ENCODE results near the gene AASS.

AASS gene

GRCh38 chr7:122123746-122124145, 20.3 kb downstream of the AASS start:
- no peak for DNase-seq (ENCODE audit: low read depth in 2 of 2)

DNA sequence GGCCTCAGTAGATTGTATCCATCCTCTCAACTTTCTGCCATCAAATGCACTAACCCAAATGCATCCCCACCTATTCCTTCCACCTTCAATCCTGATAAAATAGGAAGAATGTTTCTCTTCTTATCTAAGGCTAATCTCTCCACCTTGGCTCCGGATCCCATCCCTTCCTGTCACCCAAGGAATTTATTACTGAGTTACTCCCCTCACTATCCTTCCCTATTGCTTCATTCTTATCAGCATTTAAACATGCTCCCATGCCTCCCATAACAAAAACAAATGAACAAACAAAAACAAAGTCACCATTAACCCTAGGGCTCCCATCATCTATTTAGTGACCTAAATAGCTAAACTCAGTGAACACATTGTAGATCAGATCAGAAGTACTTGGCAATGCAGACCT, 25.3 kb downstream of the AASS start:
- DNase-seq (ENCODE audit: low read depth in 2 of 2) = no peak

- DNase-seq (ENCODE audit: low read depth in 2 of 2) = no peak
Measured at GRCh38 chr7:122103064-122103463, 41.0 kb downstream of the AASS start.

DNA sequence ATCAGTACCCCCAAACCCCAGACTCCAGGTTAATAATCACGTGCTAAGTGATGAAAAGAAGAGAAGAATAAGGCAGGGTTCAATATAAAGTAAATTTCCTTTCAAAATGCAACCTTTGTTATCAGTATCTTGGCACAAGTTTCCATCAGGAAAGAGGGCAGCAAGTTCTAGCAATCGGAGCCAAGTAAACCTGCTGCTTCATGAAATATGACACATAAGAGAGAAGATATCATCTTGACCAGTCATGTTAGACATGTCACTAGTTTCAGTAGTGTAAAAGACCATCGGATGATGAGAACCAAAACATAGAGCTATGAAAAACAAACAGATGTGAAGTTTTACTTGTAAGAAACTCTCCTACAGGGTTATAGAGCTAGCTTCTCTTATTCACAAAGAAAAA, 44.0 kb downstream of the AASS start:
- DNase-seq (ENCODE audit: low read depth in 2 of 2) = no peak

- no peak for DNase-seq (ENCODE audit: low read depth in 2 of 2)
Measured at GRCh38 chr7:122095642-122096041, 48.4 kb downstream of the AASS start.

DNA sequence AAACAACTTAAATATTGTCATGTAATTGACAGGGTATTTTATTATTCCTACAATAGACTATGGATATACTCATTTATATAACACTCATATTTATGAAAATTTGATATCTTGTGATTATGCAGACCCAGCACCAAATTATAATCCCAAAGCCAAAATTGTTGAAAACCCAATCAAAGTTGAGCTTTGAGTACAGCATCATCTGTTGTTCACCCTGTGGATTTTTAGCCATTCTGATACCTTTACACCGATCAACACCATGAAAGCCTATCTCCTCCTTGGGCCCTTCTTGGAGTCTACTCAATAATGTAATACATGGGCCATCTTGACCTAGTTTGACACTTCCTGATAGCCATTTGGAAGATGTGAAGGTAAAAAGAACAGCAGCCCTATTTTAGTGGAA, 49.5 kb downstream of the AASS start:
- no peak for DNase-seq (ENCODE audit: low read depth in 2 of 2)

DNA sequence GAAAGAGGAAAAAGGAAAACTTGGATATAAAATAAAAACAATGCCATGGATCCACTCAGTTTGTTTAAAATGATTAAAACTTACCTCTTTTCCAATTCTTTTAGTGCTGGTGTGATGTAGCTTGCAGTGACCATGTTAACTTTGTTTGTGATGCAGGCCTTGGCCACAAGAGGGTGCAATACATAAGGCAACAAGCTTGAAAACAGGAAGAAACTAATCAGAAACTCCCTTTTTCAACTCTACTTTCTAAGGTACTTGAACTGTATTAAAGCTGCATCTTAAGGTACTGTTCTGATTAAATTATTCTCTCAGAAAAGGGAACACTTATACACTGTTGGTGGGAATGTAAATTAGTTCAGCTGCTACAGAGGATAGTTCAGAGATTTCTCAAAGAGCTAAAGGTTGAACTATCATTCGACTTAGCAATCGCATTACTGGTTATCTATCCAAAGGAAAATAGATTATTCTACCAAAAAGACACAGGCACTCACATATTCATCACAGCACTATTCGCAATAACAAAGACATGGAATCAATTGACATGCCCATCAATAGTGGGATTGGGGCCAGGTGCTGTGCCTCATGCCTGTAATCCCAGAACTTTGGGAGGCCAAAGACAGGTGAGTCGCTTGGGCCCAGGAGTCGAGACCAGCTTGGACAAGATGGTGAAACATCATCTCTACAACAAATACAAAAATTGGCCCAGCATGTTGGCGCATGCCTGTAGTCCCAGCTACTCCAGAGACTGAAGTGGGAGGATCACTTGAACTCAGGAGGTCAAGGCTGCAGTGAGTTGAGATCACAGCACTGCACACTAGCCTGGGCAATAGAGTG, 50.9 kb downstream of the AASS start:
- DNase-seq (ENCODE audit: low read depth in 2 of 2) = peak; percentile 48 to 52

- DNase-seq (ENCODE audit: low read depth in 2 of 2) = no peak
Measured at GRCh38 chr7:122082670-122083069, 61.4 kb downstream of the AASS start.

DNA sequence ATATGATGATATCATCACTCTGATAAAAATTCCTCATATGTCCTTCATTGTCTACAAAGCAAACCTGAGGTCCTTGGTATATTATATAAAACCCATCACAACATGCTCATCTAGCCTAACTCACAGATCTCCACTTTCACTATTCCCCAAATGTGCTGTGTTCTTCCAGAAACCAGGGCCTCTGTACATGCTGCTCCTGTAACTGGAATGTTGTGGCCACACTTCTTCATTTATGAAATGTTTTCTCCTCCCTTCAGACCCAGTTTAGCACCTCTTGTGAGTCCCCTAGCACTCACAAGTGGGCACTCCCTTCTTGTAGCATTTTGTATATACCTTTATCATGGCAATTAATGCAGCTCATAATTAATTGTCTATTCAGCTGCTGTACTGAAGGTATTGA, 61.9 kb downstream of the AASS start:
- no peak for DNase-seq (ENCODE audit: low read depth in 2 of 2)

- DNase-seq (ENCODE audit: low read depth in 2 of 2) = no peak
Measured at GRCh38 chr7:122073635-122074034, 70.4 kb downstream of the AASS start.

DNA sequence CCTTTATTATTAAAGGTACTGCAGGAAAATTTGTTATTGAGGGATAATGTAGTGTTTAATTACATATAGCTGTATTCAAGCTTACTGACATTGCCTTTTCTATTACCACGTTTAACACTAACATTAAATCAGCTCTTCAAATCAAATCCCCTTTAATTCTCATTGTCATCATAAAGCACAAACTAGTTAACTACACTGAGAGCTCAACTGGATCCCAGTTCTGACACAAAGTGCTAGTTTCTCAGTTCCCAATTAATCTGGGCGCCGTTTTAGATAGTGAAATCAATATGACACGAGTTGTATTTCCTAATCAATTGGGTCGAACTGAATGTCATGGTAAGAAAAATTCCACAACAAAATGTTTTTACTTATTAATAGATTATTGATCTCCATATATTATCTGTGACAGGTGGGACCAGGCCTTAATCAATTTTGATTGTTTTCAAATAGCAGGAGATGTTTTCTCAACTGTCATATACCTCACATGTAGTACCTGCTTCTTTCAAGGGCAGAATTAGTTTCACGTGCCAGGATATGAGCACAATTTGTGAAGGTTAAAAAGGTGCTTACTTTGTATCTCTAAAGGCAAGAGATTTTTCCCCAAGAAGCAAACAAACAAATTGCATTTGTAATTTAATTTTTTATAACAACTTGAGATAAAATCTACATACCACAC, 71.0 kb downstream of the AASS start:
- DNase-seq (ENCODE audit: low read depth in 2 of 2) = no peak

DNA sequence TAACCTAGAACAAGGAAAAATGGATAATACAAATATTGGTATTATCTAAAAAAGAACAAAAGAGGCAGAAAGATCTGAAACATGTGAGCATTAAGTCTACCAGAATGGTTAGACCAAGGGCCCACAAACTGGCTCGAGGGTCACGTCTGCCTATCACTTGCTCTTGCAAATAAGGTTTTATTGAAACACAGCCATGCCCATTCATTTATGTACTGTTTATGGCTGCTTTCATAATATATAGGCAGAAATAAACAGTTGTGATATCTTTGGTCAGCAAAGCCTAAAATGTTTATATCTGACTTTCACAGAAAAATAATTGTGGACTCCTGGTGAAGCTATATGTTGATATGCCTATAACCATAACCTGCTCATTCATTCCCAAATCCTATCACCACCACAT, 71.8 kb downstream of the AASS start:
- DNase-seq (ENCODE audit: low read depth in 2 of 2) = no peak

GRCh38 chr7:122070834-122071233, 73.2 kb downstream of the AASS start:
- DNase-seq (ENCODE audit: low read depth in 2 of 2) = no peak

GRCh38 chr7:122070062-122070461, 74.0 kb downstream of the AASS start:
- DNase-seq (ENCODE audit: low read depth in 2 of 2) = no peak

DNA sequence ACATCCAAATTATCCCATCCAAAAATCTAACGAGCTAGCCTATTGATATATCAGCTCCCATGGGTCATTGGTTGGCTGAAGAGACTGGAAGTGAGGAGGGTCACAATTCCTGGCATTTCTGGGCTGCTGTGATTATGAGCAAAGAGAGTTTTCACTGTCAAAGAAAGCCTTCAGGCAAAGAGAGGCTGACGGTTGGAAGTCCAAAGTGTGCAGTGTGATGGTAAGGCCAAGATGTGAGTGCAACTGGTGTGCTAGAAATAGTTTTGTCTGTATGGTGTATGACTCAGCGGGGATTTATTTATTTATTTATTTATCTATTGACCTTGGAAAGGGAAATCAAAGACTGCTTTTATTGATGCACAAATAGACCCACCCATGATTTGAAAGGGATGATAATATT, 75.0 kb downstream of the AASS start:
- DNase-seq (ENCODE audit: low read depth in 2 of 2) = no peak

DNA sequence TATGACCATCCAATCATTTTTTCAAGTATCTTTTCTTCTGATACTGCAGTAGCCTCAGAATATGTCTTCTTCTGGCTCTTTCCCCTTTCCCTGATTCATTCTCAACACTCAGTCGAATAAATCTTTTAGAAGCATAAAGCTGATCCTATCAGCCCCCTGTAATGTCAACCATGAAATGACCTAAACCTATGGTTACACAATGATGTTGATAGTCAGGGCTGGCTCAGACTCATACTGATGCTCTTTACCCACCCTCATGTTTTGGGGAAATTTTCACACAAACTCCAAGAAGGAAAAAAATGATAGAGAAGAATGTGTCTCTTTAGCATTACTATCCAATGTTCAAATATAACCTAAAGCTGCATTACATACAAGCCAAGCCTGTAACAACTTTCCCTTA, 76.0 kb downstream of the AASS start:
- no peak for DNase-seq (ENCODE audit: low read depth in 2 of 2)

GRCh38 chr7:122067077-122067476, 77.0 kb downstream of the AASS start:
- DNase-seq (ENCODE audit: low read depth in 2 of 2) = no peak

DNA sequence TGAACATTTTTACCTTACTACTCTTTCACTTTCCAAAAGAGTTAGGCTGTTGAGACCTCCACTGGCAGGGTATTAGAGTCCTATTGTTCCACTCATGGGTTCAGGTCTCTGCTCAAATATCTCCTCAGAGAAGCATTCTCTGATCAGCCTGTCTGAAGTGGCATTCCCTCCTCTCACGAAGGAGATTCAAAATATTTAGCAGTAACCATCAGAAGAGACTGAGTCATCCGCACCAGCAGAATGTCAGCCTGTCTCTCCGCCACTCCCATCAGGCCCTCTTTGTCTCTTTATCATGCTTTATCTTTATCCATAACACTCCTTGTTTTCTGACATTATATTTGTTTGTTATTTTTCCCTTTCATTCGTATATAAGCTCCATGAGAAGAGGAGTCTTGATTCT, 79.1 kb downstream of the AASS start:
- DNase-seq (ENCODE audit: low read depth in 2 of 2) = no peak

- no peak for DNase-seq (ENCODE audit: low read depth in 2 of 2)
Measured at GRCh38 chr7:122063146-122063545, 80.9 kb downstream of the AASS start.

GRCh38 chr7:122059542-122059941, 84.5 kb downstream of the AASS start:
- no peak for DNase-seq (ENCODE audit: low read depth in 2 of 2)

DNA sequence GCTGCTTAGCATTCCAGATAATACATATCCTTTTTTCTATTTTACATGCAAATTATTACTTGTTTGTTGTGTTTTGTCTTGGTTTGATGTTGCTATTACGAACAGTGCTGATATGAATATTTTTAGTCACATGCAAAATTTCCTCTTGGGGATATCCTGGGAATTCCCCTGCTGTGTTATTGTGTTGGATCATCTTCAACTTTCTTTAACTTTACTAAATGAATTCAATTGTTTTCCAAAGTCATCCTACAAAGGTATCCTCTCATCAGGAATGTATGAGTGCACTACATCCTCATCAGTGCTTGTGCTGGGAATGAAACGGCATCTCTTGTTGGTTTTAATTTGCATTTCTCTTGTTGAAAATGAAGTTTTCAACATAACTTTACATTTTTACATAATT, 87.1 kb downstream of the AASS start:
- DNase-seq (ENCODE audit: low read depth in 2 of 2) = no peak

- DNase-seq (ENCODE audit: low read depth in 2 of 2) = no peak
Measured at GRCh38 chr7:122055073-122055472, 89.0 kb downstream of the AASS start.

DNA sequence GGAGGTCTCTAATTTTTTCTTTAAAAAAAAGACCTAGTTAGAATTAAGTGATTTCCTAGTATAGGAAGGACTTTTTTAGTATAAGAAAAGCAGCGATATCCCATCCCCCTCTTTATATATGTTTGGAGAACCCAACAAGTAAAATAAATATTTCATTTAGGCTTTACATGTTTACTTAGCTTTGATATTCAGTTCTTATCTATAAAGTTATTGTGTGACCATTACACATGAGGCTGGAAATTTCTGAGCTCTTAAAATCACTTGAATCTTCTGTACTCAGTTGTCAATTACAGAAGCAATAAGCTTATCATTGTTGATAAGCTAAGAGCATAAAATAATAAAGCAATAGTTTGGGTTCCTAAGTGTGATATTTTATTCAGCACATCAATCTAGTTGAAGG, 89.7 kb downstream of the AASS start:
- no peak for DNase-seq (ENCODE audit: low read depth in 2 of 2)

DNA sequence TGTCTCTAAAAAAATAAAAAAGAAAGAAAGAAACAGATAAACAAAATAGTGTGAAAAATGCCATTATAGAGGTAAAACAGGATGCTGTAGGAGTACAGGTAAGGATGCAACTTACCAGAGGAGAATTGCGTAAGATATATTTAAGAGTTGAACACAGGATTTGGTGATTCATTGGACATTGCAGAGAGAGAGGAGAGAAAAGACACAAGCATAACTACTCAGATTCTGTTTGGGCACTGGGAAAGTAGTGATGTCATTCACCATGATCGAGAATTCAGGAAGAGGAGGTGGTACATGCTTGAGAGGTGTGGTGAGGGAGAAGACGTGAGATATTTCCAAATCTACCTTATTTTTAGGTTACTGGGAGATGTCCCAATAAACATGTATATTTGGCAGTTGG, 97.6 kb downstream of the AASS start:
- DNase-seq (ENCODE audit: low read depth in 2 of 2) = no peak
